ENCODE results near the gene EIF1.
A peak's percentile ranks its signal among the peaks of the same experiment; 100 is the strongest.

The EIF1 gene

GRCh38 chr17:41657936-41658335 lies 30.7 kb upstream of the EIF1 start:
- H3K27ac ChIP-seq, result no peak overlapping the region
- DNase-seq (ENCODE audit: low spot score), result peak; percentile 52
- H3K4me3 ChIP-seq, result no peak overlapping the region
- TF ChIP-seq CTCF (IDR thresholded peaks at IDR 0.05), result no peak

GRCh38 chr17:41658846-41659245 lies 29.8 kb upstream of the EIF1 start:
- no peak overlapping the region for H3K4me3 ChIP-seq
- no peak for DNase-seq (ENCODE audit: low spot score)
- no peak for TF ChIP-seq CTCF (IDR thresholded peaks at IDR 0.05)
- no peak overlapping the region for H3K27ac ChIP-seq

GRCh38 chr17:41659427-41660212 lies 29.1 kb upstream of the EIF1 start:
- Histone ChIP-seq H3K27ac (no peak overlapping the region), H3K4me3 (no peak overlapping the region)
- DNase-seq (ENCODE audit: low spot score), result no peak
- TF ChIP-seq CTCF (IDR thresholded peaks at IDR 0.05), result no peak

GRCh38 chr17:41660221-41660711 lies 28.4 kb upstream of the EIF1 start:
- DNase-seq (ENCODE audit: low spot score), result no peak
- Histone ChIP-seq H3K27ac (no peak overlapping the region), H3K4me3 (no peak overlapping the region)
- no peak for TF ChIP-seq CTCF (IDR thresholded peaks at IDR 0.05)

- DNase-seq (ENCODE audit: low spot score), result no peak
- Histone ChIP-seq H3K4me3 (no peak overlapping the region), H3K27ac (no peak overlapping the region)
- TF ChIP-seq CTCF (IDR thresholded peaks at IDR 0.05), result no peak
These were observed 25.1 kb upstream of the EIF1 start for GRCh38 chr17:41663451-41664171.

- H3K4me3 ChIP-seq, result no peak overlapping the region
- no peak for DNase-seq (ENCODE audit: low spot score)
- no peak for TF ChIP-seq CTCF (IDR thresholded peaks at IDR 0.05)
- no peak overlapping the region for H3K27ac ChIP-seq
These were observed 24.6 kb upstream of the EIF1 start for GRCh38 chr17:41664172-41664457.

All from coronary artery (tissue), 2 donors.